HG02759 (cell line): ENCODE results near the gene DCLK3.

Experiments used
- ATAC-seq: cut with Tn5 transposase; IDR thresholded peaks from one replicate; pipeline ENCODE4 v1.9.1; 2021; ENCODE audit warnings: mild to moderate bottlenecking, moderate library complexity; ENCODE audit not compliant: unreplicated experiment

DCLK3 gene

DNA sequence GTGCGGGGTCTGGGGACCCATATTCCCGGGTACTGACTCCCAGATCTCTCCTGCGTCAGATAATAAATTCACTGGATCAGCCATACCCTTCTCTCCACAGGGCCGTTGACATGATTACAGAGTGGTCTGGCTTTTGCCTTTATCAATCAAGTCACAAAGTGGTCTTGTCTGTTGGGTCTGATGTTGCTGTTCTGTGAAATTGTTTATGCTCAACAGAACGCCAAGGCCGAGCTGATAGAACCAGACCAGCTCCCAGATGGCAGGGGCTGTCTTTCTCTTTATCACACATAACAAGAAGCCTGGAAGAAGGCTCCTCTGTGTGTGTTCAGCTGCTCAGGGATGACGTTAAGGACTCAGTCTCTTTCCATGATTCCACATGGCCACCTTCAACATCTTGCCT, 751 bp upstream of the DCLK3 start:
- no peak for ATAC-seq

DNA sequence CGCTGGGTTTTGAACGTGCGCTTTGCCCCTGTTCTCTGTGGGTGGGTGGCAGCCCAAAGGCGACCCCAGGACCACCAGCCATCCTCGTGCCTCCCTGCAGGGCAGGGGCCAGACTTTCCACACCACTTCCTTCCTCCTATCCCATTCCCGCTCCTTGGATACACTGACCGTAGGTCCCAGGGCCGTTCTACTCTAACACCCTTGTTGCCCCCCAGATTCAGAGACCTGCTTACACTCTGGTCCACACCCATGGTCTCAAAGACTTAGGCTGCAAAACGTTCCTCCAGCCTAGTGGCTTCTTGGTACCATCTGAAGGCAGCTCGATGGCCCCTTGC, 318 bp upstream of the DCLK3 start:
- ATAC-seq = no peak

DNA sequence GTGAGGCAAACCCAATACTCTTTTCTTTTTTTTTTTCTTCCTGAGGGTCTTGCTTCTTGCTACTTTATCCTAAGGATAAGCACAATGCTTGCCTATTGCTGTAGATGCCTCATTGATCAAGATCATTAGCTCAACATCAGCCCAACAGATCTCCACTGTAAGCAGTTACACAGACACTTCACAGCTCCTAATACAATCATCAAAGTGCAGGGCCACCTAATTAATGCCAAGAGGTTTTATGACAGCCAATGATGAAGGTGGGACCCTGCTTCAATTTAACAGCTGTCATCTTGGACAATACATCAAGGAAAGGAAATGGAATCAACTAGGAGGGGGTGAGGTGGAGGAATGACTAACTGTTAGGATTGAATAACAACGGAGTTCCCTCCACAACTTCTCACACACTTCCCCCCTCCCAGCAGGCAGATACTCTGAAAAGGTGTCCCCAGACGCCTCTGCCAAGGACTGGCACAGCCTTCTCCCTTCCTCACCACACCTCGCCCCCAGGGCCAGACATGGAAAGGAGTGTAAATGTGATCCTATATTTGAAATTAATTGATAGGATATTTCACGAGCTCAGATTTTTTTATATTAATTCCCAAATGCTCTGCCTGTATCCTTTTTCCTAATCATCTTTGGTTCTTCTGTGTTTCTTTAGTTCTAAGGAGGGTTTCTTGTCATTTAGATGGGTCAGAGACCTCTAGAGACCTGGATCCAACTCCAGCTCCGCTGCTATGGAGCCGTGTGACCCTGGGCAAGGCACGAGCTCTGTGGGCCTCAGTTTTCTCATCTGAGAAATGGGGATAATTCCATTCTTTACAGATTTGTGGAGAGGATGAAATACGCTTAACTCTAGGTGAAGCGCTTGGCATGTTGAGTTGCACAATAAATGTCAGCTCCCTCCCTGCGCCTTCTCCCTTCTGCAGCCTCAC, 1.2 kb downstream of the DCLK3 start:
- ATAC-seq = no peak

DNA sequence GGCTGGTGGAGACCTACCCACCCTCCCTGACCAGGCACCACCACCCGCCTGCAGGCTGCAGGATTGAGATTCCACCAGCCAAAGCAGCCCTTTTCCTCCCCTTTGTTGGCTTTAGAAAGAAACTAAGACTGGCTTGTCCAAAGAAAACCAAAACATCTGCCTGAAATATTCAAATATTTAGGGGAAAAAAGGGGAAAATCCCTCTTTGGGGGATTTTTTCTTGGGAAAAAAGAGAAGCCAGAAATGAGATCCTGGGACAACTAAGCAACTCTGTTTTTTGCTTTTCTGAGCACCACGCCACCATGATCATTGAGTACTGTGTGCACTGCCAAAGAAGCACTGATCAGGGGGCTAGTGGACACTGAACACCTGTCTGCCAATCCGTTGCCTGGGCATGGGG, 2.6 kb downstream of the DCLK3 start:
- ATAC-seq = no peak

DNA sequence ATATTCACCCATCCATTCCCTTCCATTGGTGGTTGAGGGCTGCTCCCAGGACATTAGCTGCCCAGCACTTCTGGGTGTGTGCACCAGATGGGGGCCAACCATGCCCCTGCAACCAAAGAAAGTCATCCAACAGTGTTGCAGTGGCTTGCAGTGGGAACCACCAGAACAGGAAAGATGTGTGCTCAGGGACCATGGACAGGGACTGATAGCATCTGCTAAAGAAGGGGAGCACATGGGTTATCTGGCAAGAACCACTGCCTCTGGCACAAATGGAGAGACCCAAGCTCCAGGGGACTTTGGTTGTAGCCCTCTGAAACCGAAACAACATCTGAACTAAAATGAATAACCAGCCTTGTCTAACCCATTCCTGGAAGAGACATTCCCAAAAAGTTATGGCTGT, 8.1 kb downstream of the DCLK3 start:
- ATAC-seq = no peak

DNA sequence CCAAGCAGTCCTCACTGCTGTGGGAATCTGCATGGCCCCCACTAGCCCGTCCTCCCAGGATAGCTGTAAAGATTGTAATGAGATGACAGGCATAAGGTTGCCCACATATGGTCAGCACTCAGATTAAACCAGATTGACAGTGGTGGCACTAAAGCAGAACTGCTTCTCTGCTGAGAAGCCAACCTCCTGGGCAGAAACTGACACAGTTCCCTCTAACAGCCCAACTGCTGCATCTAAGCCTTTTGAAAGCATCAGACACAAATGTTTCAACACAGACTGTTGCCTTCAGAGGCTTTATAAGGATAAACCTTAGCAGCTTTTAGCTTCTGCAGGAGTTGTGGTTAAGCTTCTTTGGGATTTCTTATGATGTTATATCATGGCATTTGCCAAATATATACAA, 13.0 kb downstream of the DCLK3 start:
- ATAC-seq = no peak

DNA sequence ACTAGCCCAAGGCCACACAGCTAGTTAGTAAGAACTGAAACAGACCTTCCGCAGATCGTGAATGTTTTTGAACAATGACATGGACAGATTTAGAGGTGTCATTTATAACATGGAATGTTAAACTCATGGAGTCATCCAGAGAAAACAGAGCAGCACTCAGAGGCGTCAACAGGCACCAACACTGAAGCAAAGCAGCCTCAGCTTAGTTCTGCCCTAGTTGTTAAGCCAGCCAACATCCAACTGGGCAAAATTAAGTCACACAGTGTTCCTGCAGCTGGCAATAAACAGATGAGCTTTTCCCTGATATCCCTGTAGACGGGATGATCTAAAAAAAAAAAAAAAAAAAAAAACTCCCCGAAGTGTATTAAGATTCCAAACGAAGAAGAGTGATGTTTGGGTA, 13.6 kb downstream of the DCLK3 start:
- no peak for ATAC-seq

DNA sequence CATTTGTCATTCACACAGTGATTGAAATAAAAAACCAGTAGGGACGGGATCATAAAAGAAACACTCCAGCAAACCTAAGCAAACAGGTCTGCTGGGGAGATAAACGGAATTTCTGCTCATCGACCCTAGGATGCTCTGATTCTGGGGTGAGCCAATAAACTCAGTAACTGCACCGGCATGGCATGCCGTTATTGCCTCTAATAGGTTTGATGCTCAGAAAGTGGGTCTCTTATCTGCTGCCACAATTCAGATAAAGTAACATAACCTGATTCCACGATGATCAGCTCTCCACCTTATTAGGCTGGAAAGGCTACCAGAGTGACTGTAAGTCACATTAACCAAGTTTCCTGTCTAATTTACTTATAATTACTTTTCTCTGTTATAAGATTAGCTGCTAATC, 19.6 kb downstream of the DCLK3 start:
- no peak for ATAC-seq

DNA sequence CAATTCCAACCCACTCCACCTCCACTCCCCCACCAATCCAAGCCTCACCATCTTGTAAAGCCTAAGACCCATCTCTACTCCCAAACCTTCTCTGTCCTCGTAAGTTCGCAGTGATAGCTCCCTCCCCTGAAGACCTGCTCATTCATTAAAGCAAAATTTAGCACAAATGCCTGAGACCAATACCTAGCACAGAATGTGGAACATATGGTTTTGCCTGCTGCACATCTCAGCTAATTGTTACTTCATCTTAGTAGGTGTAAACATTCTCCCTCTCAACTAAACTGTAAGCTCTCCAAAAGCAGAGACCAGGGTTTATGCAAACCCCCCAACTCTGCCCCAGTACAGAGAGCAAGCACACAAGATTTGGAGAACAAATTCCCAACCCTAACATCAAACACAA, 20.5 kb downstream of the DCLK3 start:
- ATAC-seq = no peak

DNA sequence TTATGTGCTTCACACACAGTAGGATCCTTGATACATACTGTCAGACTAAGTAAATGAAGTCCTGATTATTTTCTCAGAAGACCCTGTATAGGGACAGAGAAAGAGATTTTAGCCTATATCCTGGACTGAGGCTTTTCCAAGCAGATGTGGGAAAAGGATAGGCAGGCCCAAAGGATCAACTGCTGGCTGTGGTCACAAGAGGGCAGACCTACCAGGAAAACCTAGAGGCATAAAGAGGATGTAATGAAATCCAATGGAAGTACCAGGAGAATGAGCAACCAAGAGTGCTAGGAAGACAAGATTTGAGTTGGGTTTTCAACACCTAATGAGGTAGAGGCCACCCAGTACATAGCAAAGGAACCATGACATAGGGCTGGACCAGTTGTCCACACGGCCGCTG, 23.1 kb downstream of the DCLK3 start:
- no peak for ATAC-seq

DNA sequence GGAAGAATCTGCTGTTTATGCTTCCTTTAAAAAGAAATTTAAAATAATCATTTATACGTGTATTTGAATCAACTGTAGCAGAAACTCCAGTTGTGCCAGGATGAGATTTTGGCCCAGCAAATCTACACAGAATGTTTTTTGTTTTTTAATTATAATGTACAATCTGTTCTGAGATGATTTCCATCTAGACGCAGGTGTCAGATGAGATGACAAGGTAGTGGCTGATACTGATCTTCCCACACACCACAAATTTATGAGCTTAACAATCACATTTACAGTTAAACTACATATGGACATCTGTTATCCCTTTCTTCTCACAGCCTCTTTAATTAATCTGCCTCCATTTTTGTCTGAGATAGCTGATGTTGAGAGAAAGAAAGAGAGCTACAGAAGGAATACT, 23.6 kb downstream of the DCLK3 start:
- no peak for ATAC-seq

DNA sequence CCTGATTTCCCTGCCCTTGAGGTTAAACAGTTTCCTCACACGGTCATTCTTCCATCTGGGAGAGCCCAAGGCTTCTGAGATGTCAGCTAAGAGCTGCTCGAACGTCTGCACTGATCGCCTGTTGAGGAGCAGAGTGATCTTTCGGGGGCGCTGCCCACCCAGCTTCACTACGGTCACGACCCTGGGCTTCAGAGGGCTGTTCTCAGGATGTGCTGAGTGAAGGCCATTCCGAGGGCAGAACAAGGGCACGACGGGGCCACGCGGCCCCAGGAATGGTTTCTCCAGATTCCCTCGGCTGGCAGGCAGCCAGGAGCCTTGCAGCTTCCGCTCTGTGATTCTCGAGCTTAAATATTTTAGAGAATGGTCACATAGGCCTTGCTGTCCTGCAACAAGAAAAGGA, 25.7 kb downstream of the DCLK3 start:
- ATAC-seq = no peak

DNA sequence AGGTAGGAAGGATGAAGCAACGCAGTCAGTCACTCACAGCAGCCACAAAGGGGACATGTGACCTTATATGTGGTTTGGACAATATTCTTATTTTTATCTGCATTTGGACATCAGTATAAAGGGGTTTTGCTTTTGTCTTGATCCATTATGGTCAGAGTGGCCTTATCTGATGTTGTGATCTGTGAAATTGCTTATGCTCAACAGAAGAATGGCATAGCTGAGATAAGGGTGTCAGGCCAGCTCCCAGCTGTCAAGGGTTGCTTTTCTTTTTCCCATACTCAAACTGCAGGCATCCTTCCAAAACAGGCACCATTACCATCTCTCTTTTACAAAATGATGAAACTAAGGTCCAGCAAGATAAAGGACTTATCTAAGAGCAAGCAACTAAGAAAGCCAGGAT, 28.1 kb downstream of the DCLK3 start:
- no peak for ATAC-seq

DNA sequence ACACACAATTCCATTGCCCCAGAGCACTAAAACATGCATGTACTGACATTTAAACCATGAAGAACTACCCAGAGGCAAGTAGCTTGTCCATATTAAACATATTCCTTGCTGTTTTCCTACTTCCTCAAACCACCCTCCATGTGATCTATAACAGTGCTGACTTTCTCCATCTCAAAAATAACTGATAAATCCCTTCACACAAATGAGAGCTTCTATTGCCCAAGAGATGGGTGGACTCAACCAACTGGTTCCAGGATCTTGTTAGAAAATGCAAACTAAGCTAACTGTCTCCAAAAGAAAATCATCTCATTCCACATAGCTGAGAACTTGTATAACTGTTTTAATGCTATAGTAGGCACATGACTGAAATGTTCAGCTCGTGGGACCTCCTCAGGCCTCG, 29.6 kb downstream of the DCLK3 start:
- ATAC-seq = no peak

DNA sequence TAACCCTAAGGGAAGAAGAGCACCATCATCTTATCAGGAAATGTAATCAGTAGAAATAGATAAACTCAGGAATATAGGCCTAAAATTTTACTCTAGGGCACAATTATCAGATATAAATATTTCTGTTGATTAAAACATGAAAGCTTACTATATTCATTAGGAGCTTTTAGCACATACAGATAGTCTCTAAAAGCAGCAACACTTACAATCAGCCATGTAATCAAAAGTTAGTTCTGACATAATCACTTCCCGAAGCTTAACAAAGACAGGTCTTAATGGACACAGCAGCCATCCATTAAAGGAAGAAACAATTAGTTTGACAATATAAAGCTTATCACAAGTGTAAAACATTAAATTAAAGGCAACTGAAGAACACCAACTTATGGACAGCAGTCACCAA, 30.6 kb downstream of the DCLK3 start:
- no peak for ATAC-seq

DNA sequence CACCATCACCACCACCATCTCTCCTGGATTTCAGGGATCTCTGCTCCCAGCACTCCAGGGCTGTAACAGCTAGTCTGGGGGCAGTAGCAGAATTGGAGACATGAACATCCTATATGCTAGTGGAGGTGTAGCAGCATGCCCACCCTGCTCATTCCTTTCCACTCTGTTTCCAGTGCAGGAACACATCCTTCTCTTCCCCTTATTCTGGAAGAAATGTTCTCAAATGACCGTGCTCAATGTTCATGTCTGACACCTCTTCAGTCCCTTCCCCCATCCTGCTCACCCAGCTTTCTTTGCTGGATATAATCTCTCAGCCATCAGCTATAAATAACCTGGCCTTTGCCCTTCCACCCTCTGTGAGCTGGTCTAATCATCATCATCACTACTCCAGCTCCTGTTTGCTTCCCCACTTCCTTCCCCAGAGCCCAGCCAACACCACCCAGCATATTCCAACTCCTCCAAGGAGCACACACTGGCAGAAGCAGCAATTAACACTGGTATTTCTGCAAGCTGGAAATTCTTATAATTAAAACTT, 31.1 kb downstream of the DCLK3 start:
- no peak for ATAC-seq

DNA sequence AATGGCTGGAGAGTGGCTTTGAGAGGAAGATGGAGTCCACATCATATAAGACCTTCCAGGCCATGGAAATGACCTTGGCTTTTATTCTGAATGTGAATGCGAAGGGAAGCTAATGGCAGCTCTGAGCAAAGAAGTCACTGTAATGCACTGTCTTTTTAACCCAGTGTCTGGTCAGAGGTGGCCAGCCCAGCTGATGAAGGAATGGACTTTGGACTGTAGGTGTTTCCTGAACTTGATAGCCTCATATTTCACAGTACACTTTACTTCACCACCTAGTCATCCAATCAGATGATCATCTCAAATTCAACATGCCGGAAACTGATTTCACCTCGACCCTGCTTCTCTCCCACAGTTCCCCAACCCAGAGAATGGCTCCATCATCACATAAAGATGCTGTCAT, 33.4 kb downstream of the DCLK3 start:
- no peak for ATAC-seq

DNA sequence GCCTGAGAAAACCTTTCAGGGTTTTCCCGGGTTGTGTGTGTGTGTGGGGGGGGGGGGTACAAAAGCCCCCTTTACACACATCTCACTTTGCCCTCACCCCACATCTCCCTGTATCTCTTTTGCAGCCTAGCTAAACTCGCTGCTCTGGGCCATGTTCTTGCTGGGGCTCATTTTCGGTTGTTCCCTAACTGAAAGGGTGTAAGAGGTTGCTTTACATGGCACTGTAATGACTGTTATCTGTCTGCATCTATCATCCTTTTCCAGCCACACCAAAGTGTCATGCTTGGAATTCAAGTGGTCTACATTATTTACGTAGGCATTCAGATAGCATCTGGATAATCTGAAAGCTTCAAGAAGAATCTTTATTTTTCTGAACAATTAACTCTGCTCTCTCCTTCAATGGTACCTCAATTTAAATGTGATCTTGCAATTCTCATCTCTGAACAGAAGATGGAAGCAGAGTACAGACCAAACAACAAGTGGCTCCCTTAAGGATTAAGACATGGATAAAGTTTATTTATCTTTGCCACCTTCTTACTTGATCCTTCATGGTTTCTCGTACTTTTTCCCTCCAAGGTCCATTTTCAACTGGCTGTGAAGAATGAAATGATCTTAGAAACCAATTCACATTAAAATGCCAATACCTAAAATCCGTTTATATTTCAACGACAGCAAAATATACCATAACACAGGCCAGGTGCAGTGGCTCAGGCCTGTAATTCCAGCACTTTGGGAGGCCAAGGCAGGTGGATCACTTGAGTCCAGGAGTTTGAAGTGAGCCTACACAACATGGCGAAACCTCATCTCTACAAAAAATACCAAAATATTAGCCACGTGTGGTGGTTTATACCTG, 34.9 kb downstream of the DCLK3 start:
- ATAC-seq = peak; percentile 58

DNA sequence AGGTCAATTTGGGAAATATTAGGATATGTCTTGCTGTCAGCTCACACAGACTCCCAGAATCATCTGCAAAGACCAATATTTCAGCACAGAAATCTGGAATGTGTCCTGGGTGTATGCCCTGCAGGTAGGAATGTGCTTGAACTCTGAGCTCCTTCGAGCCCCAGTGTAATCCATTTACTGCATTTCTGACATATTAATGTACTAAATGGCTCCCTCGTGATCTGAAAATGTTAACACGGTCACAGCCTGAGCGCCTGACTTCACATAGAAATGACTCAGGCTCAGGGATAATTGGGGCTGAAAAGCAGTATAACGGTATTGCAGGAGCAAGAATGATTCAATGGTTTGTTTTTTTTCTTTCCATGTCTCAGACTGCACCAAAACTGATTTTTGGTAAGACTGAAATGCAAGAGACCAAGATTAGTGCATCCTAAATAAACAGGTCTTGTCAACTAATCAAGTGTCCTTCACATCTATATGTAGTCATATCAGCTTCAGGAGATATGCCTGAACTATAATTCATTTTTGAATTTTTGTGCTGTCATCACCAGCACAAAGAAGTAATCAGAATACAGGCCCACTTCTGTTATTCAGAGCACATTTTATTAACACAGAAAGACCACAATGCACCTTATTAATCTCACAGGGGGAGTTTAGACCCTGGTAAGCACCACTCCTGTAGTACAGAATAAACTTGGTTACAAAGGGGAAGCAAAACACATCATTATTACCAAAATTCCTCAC, 49.8 kb downstream of the DCLK3 start:
- no peak for ATAC-seq

DNA sequence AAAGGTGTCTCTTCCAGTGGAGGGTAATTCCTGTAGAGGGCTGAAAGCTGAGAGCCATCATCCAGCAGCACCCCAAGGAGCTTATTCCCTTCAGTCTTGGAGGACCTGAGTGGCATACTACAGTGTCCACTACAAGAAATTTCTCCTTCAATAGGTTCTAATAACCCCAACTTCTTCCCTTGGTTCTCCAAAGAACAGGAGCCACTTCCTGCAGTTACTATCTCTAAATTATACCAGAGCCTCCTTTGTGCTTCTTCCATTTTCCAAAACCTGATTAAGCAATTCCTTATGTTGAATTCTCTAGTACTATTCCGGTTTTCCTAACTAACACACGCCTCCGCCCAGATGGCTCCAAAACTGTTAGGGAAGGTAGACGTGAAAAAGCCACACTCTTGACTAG, 50.4 kb downstream of the DCLK3 start:
- no peak for ATAC-seq

DNA sequence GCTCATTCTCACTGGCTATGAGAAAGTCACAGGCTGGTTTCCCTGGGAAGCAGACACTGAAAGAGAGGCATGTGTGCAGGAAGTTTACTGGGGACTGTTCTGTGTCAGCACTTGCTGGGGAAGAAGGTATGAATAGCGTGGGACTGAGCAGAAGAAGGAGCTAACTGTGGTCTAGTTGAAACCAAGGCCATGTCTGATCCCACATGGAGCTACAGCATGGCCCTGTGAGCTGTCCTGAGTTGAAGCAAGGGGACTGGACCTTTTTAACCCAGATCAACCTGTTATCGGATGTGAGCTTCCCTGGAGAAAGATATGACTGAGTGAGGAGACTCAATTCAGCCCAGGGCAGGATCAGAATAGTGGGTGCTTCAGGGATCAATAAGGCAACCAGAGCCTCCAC, 53.7 kb downstream of the DCLK3 start:
- ATAC-seq = no peak
